HEK293 (cell line): ENCODE data around the gene TMEM198.

Experiments
- CTCF ChIA-PET: fragments of 350-600 bp; formaldehyde crosslinking; extraction: SDS; loops from one replicate; lab custom pipeline; 2021; ENCODE audit warnings: antibody characterized with exemption; lab: Yijun Ruan, JAX
- POLR2A ChIA-PET: fragments of 300-600 bp; formaldehyde crosslinking; extraction: SDS; loops from one replicate; lab custom pipeline; 2020; ENCODE audit warnings: antibody characterized with exemption, inconsistent platforms; lab: Yijun Ruan, JAX
- H3K27ac ChIP-seq: fragments of 200-500 bp; sonication (Bioruptor generic); 2 replicates; pipeline ENCODE4 v1.5.1; 2014; ENCODE audit warnings: low read depth, low read length, control low read depth, inconsistent platforms; ENCODE audit errors: extremely low read depth
- H3K36me3 ChIP-seq, 2 experiments: fragments of 200-500 bp in 1 of 2; sonication (Bioruptor generic) in 1 of 2; 1 replicate in 1 of 2; 2 replicates in 1 of 2; pipeline ENCODE4 v1.5.1; 2014 to 2017; ENCODE audit warnings: inconsistent platforms in 2 of 2, low read length in 2 of 2; ENCODE audit not compliant: control insufficient read depth in 2 of 2, insufficient read depth in 1 of 2
- H3K4me1 ChIP-seq: fragments of 200-500 bp; sonication (Bioruptor generic); 2 replicates; pipeline ENCODE4 v1.5.1; 2014; ENCODE audit warnings: mild to moderate bottlenecking, low read length, inconsistent platforms; ENCODE audit not compliant: control insufficient read depth, insufficient read depth
- H3K4me3 ChIP-seq: 2 replicates; pipeline ENCODE4 v1.5.1; 2011; ENCODE audit warnings: low read depth, mild to moderate bottlenecking, control low read depth, low read length, moderate library complexity
- H3K9me3 ChIP-seq: fragments of 200-500 bp; sonication (Bioruptor generic); 2 replicates; pipeline ENCODE4 v1.5.1; 2014; ENCODE audit warnings: low read depth, low read length, inconsistent platforms; ENCODE audit not compliant: control insufficient read depth, insufficient read depth
- EGR2 ChIP-seq: fragments of 450-650 bp; formaldehyde crosslinking; IDR thresholded peaks from 2 replicates; pipeline ENCODE4 v1.5.1; 2016; ENCODE audit warnings: low read depth, missing biosample characterization, missing genetic modification characterization
- GLI2 ChIP-seq: fragments of 450-650 bp; formaldehyde crosslinking; IDR thresholded peaks from 2 replicates; pipeline ENCODE4; 2017; ENCODE audit warnings: missing biosample characterization, missing genetic modification characterization, low read depth, borderline replicate concordance
- SP3 ChIP-seq: fragments of 450-650 bp; formaldehyde crosslinking; IDR thresholded peaks from 2 replicates; pipeline ENCODE4 v1.5.1; 2016; ENCODE audit warnings: missing biosample characterization, missing genetic modification characterization
- ZBTB20 ChIP-seq: fragments of 450-650 bp; formaldehyde crosslinking; IDR thresholded peaks from 2 replicates; pipeline ENCODE4 v1.5.1; 2016; ENCODE audit warnings: missing biosample characterization, missing genetic modification characterization
- ZBTB7A ChIP-seq: fragments of 450-650 bp; formaldehyde crosslinking; IDR thresholded peaks from 2 replicates; pipeline ENCODE4 v1.5.1; 2016; ENCODE audit warnings: low read depth, missing biosample characterization, missing genetic modification characterization
- ZBTB8A ChIP-seq: fragments of 450-650 bp; formaldehyde crosslinking; IDR thresholded peaks from 2 replicates; pipeline ENCODE4 v1.5.1; 2016; ENCODE audit warnings: missing biosample characterization, missing genetic modification characterization
- ZFP37 ChIP-seq: fragments of 450-650 bp; formaldehyde crosslinking; IDR thresholded peaks from 2 replicates; pipeline ENCODE4 v1.5.1; 2016; ENCODE audit warnings: missing biosample characterization, missing genetic modification characterization
- ZNF248 ChIP-seq: fragments of 450-650 bp; formaldehyde crosslinking; IDR thresholded peaks from 2 replicates; pipeline ENCODE4 v1.5.1; 2017; ENCODE audit warnings: missing biosample characterization, missing genetic modification characterization
- ZNF600 ChIP-seq: fragments of 450-650 bp; formaldehyde crosslinking; IDR thresholded peaks from 2 replicates; pipeline ENCODE4 v1.5.1; 2016; ENCODE audit warnings: missing biosample characterization, missing genetic modification characterization
- ZNF623 ChIP-seq: fragments of 450-650 bp; formaldehyde crosslinking; IDR thresholded peaks from 2 replicates; pipeline ENCODE4 v1.5.1; 2016; ENCODE audit warnings: missing biosample characterization, missing genetic modification characterization
- ZNF776 ChIP-seq: fragments of 450-650 bp; formaldehyde crosslinking; IDR thresholded peaks from 2 replicates; pipeline ENCODE4 v1.5.0; 2017; ENCODE audit warnings: missing biosample characterization, missing genetic modification characterization, borderline replicate concordance
- ZNF830 ChIP-seq: fragments of 450-650 bp; IDR thresholded peaks from 2 replicates; pipeline ENCODE4 v1.5.0; 2018; ENCODE audit warnings: missing biosample characterization, missing genetic modification characterization, low read depth, mild to moderate bottlenecking, moderate library complexity
- TF ChIP-seq, protein P1 (sequence below): fragments of 450-650 bp; formaldehyde crosslinking; IDR thresholded peaks from 2 replicates; pipeline ENCODE4 v1.5.1; 2016; ENCODE audit warnings: missing biosample characterization, missing genetic modification characterization
- TF ChIP-seq, protein P2 (sequence below): fragments of 450-650 bp; formaldehyde crosslinking; IDR thresholded peaks from 2 replicates; pipeline ENCODE4 v1.5.1; 2016; ENCODE audit warnings: missing biosample characterization, missing genetic modification characterization, borderline replicate concordance
- TF ChIP-seq, protein P3 (sequence below): fragments of 450-650 bp; formaldehyde crosslinking; optimal IDR thresholded peaks from 2 replicates; pipeline ENCODE3; 2016; ENCODE audit warnings: missing biosample characterization, mild to moderate bottlenecking, missing genetic modification characterization
- TF ChIP-seq, protein P4 (sequence below): fragments of 450-650 bp; formaldehyde crosslinking; IDR thresholded peaks from 2 replicates; pipeline ENCODE4 v1.5.1; 2016; ENCODE audit warnings: missing biosample characterization, missing genetic modification characterization
- TF ChIP-seq, protein P5 (sequence below): fragments of 450-650 bp; formaldehyde crosslinking; IDR thresholded peaks from 2 replicates; pipeline ENCODE4 v1.5.1; 2016; ENCODE audit warnings: missing biosample characterization, missing genetic modification characterization

The TMEM198 gene

DNA sequence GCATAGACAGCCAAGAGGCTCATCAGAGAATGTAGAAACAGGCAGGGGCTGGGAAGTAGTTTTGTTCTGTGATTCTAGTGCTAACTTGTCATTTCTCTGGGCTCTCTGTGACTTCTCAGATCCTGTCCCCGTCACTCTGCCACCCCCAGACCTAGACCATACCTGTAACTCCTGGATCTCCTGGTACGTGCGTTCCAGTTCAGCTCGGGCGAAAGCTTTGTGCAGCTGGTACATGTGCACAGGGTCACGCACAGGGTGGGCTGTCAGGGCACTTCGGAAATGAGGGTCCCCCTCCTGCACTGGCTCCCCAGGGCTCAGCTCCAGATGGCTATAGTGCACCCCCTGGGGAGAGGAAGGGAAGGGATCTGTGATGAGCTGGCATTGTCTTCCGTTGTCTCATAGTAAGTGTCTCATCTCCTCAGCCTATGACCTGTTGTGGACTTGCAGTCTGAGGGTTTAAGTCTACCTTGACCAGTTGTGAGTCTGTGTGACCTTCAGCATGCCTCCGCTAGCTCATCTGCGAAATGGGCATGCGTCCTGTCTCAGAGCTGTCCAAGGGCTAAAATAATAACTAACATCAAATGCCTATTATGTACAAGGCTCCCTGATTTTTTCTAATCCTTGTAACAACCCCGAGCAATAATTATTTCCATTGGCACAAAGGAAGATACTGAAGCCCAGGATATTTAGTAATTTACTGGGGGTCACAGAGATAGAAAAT is 2.9 kb upstream of the TMEM198 start (continued):
- TF ChIP-seq, protein P1, sequence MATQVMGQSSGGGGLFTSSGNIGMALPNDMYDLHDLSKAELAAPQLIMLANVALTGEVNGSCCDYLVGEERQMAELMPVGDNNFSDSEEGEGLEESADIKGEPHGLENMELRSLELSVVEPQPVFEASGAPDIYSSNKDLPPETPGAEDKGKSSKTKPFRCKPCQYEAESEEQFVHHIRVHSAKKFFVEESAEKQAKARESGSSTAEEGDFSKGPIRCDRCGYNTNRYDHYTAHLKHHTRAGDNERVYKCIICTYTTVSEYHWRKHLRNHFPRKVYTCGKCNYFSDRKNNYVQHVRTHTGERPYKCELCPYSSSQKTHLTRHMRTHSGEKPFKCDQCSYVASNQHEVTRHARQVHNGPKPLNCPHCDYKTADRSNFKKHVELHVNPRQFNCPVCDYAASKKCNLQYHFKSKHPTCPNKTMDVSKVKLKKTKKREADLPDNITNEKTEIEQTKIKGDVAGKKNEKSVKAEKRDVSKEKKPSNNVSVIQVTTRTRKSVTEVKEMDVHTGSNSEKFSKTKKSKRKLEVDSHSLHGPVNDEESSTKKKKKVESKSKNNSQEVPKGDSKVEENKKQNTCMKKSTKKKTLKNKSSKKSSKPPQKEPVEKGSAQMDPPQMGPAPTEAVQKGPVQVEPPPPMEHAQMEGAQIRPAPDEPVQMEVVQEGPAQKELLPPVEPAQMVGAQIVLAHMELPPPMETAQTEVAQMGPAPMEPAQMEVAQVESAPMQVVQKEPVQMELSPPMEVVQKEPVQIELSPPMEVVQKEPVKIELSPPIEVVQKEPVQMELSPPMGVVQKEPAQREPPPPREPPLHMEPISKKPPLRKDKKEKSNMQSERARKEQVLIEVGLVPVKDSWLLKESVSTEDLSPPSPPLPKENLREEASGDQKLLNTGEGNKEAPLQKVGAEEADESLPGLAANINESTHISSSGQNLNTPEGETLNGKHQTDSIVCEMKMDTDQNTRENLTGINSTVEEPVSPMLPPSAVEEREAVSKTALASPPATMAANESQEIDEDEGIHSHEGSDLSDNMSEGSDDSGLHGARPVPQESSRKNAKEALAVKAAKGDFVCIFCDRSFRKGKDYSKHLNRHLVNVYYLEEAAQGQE (tag by site-specific recombination): no peak
- TF ChIP-seq, all 188 proteins: peak for 0

DNA sequence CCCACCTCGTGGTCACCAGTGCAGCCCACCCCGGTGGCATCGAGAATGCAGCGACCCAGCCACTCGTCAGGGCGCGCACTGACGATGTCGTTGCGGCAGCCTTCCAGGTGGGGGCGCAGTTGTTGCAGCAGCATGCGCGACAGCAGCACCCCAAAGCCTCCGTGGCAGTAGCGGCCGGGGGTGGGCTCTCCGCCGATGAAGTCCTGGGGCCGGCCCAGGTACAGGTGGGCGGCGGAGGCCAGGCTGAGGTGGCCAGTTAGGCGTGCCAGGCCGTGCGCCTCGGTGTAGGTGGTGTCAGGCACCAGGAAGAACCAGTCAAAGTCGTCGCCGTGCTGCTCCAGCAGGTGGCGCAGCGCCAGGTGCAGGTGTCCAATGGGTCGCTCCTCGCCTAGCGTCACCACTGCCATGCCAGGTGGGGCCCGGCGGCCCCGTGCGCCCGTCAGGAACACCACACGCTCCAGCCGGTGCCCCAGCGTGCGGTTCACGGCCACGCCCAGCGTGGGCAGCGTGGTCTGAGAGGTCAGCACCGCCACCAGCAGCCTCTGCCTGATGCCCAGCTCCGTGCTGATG is 2.1 kb upstream of the TMEM198 start:
- H3K27ac ChIP-seq: no peak overlapping the region
- TF ChIP-seq, protein P2, sequence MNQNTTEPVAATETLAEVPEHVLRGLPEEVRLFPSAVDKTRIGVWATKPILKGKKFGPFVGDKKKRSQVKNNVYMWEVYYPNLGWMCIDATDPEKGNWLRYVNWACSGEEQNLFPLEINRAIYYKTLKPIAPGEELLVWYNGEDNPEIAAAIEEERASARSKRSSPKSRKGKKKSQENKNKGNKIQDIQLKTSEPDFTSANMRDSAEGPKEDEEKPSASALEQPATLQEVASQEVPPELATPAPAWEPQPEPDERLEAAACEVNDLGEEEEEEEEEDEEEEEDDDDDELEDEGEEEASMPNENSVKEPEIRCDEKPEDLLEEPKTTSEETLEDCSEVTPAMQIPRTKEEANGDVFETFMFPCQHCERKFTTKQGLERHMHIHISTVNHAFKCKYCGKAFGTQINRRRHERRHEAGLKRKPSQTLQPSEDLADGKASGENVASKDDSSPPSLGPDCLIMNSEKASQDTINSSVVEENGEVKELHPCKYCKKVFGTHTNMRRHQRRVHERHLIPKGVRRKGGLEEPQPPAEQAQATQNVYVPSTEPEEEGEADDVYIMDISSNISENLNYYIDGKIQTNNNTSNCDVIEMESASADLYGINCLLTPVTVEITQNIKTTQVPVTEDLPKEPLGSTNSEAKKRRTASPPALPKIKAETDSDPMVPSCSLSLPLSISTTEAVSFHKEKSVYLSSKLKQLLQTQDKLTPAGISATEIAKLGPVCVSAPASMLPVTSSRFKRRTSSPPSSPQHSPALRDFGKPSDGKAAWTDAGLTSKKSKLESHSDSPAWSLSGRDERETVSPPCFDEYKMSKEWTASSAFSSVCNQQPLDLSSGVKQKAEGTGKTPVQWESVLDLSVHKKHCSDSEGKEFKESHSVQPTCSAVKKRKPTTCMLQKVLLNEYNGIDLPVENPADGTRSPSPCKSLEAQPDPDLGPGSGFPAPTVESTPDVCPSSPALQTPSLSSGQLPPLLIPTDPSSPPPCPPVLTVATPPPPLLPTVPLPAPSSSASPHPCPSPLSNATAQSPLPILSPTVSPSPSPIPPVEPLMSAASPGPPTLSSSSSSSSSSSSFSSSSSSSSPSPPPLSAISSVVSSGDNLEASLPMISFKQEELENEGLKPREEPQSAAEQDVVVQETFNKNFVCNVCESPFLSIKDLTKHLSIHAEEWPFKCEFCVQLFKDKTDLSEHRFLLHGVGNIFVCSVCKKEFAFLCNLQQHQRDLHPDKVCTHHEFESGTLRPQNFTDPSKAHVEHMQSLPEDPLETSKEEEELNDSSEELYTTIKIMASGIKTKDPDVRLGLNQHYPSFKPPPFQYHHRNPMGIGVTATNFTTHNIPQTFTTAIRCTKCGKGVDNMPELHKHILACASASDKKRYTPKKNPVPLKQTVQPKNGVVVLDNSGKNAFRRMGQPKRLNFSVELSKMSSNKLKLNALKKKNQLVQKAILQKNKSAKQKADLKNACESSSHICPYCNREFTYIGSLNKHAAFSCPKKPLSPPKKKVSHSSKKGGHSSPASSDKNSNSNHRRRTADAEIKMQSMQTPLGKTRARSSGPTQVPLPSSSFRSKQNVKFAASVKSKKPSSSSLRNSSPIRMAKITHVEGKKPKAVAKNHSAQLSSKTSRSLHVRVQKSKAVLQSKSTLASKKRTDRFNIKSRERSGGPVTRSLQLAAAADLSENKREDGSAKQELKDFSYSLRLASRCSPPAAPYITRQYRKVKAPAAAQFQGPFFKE (tag by site-specific recombination): peak; percentile 70; the same call in 1 of the 2 replicates
- TF ChIP-seq ZNF248 (tag by site-specific recombination) (no peak), ZNF776 (no peak), ZBTB7A (peak; percentile 73), GLI2 (tag by site-specific recombination) (no peak), ZFP37 (tag by site-specific recombination) (peak; percentile 90), ZNF600 (tag by site-specific recombination) (peak; percentile 55), ZNF830 (no peak), ZBTB8A (tag by site-specific recombination) (peak; percentile 58), ZBTB20 (tag by site-specific recombination) (peak; percentile 51; the same call in 1 of the 2 replicates), ZNF623 (tag by site-specific recombination) (peak; percentile 34; the same call in 1 of the 2 replicates), SP3 (tag by site-specific recombination) (peak; percentile 35; the same call in 1 of the 2 replicates), EGR2 (tag by site-specific recombination) (peak; percentile 79; the same call in 1 of the 2 replicates)
- TF ChIP-seq, protein P3, sequence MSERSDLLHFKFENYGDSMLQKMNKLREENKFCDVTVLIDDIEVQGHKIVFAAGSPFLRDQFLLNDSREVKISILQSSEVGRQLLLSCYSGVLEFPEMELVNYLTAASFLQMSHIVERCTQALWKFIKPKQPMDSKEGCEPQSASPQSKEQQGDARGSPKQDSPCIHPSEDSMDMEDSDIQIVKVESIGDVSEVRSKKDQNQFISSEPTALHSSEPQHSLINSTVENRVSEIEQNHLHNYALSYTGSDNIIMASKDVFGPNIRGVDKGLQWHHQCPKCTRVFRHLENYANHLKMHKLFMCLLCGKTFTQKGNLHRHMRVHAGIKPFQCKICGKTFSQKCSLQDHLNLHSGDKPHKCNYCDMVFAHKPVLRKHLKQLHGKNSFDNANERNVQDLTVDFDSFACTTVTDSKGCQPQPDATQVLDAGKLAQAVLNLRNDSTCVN (tag by site-specific recombination): peak; percentile 54
- TF ChIP-seq, protein P4, sequence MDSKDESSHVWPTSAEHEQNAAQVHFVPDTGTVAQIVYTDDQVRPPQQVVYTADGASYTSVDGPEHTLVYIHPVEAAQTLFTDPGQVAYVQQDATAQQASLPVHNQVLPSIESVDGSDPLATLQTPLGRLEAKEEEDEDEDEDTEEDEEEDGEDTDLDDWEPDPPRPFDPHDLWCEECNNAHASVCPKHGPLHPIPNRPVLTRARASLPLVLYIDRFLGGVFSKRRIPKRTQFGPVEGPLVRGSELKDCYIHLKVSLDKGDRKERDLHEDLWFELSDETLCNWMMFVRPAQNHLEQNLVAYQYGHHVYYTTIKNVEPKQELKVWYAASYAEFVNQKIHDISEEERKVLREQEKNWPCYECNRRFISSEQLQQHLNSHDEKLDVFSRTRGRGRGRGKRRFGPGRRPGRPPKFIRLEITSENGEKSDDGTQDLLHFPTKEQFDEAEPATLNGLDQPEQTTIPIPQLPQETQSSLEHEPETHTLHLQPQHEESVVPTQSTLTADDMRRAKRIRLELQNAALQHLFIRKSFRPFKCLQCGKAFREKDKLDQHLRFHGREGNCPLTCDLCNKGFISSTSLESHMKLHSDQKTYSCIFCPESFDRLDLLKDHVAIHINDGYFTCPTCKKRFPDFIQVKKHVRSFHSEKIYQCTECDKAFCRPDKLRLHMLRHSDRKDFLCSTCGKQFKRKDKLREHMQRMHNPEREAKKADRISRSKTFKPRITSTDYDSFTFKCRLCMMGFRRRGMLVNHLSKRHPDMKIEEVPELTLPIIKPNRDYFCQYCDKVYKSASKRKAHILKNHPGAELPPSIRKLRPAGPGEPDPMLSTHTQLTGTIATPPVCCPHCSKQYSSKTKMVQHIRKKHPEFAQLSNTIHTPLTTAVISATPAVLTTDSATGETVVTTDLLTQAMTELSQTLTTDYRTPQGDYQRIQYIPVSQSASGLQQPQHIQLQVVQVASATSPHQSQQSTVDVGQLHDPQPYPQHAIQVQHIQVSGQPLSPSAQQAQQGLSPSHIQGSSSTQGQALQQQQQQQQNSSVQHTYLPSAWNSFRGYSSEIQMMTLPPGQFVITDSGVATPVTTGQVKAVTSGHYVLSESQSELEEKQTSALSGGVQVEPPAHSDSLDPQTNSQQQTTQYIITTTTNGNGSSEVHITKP (tag by site-specific recombination): peak; percentile 84
- TF ChIP-seq, protein P5, sequence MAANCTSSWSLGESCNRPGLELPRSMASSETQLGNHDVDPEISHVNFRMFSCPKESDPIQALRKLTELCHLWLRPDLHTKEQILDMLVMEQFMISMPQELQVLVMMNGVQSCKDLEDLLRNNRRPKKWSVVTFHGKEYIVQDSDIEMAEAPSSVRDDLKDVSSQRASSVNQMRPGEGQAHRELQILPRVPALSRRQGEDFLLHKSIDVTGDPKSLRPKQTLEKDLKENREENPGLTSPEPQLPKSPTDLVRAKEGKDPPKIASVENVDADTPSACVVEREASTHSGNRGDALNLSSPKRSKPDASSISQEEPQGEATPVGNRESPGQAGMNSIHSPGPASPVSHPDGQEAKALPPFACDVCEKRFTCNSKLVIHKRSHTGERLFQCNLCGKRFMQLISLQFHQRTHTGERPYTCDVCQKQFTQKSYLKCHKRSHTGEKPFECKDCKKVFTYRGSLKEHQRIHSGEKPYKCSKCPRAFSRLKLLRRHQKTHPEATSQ (tag by site-specific recombination): peak; percentile 27; the same call in 1 of the 2 replicates

More for the DNA sequence above, 2.1 kb upstream of the TMEM198 start:
- no peaks in the 10 kb centered on the region for H3K9me3 ChIP-seq
- ChIA-PET CTCF (interaction anchor here (0.5 to 7.2 kb wide), 82 partner anchors 10 to 1789 kb away, joined by 3 to 112 read pairs (median 4); partner anchors contain the start of genes GMPPA, INHA, OBSL1 and STK11IP), POLR2A (interaction anchor here (0.5 to 1.1 kb wide), 5 partner anchors 30 to 95 kb away, joined by 3 to 8 read pairs (median 3); partner anchors contain the start of genes GMPPA, INHA and OBSL1)
- peaks cover 0 to 32% of the 10 kb centered on the region in 2 experiments; a peak in 1 of 3 replicates for H3K36me3 ChIP-seq
- H3K4me3 ChIP-seq: peak overlapping the region; percentile 25
- H3K4me1 ChIP-seq: no peaks in the 10 kb centered on the region
